ENCODE results near the gene PROC. TPM values are rescaled to one million over a fixed set of nuclear protein-coding genes. Genes with fewer than 3 reads are reported as not detected.

The PROC gene
- total and polyA plus RNA-seq, 9 of the 15 experiments (the other 6 are each of a cell fraction or from before 2014, with no cell fraction given), result not detected

GRCh38 chr2:127415593-127416505 is 2.4 kb upstream of the PROC start (continued):
- TF ChIP-seq MYC (IDR thresholded peaks at IDR 0.05; ENCODE audit: low read depth, low read length), result 0 out of 2 replicates have a peak, but pooled peaks have one; percentile 42
- TF ChIP-seq MYC (CRISPR knock-in tag; IDR thresholded peaks at IDR 0.05; ENCODE audit: borderline replicate concordance, low read depth), result no peak
- peak; percentile 80 for TF ChIP-seq REST (IDR thresholded peaks at IDR 0.05; ENCODE audit: borderline replicate concordance)
- no peak for TF ChIP-seq REST (CRISPR knock-in tag; IDR thresholded peaks at IDR 0.05; ENCODE audit: low read depth)
- TF ChIP-seq ILK (tag; IDR thresholded peaks at IDR 0.05; ENCODE audit: borderline replicate concordance, low read depth), result no peak
- no peak for TF ChIP-seq NFIX (CRISPR knock-in tag; IDR thresholded peaks at IDR 0.05; ENCODE audit: low read depth)
- peak; percentile 50; the same call in 1 of the 2 replicates for TF ChIP-seq ESRRA (IDR thresholded peaks at IDR 0.05; ENCODE audit: borderline replicate concordance, low read depth)
- TF ChIP-seq POLR2AphosphoS5 (IDR thresholded peaks at IDR 0.05; ENCODE audit: control insufficient read depth, insufficient read depth, low read depth, low read length), result no peak
- no peak for TF ChIP-seq HDAC3 (IDR thresholded peaks at IDR 0.05; ENCODE audit: borderline replicate concordance, partially characterized antibody)
- no peak for TF ChIP-seq PREB (CRISPR knock-in tag; IDR thresholded peaks at IDR 0.05)
- TF ChIP-seq JUND (IDR thresholded peaks at IDR 0.05; ENCODE audit: borderline replicate concordance, low read depth, low read length), result 0 out of 2 replicates have a peak, but pooled peaks have one; percentile 28
- TF ChIP-seq JUND (tag; IDR thresholded peaks at IDR 0.05; ENCODE audit: borderline replicate concordance, low read depth, low read length), result no peak; the same call in 2 of the 3 replicates
- TF ChIP-seq TCF15 (CRISPR knock-in tag; IDR thresholded peaks at IDR 0.05), result no peak
- TF ChIP-seq HMGN3 (IDR thresholded peaks at IDR 0.05; ENCODE audit: borderline replicate concordance, extremely low read depth, insufficient read length, low read depth, low read length), result peak; percentile 65
